Superior temporal gyrus (tissue), 1 donor: ENCODE data around the gene A3GALT2.

Source experiments
- DNase-seq: peaks from one replicate; pipeline ENCODE4 v3.0.0-alpha.2; 2016; ENCODE audit errors: extremely low spot score

The A3GALT2 gene

GRCh38 chr1:33272930-33273329 lies 48.0 kb downstream of the A3GALT2 start:
- DNase-seq = no peak

GRCh38 chr1:33272509-33272908 lies 48.4 kb downstream of the A3GALT2 start:
- DNase-seq = no peak

- DNase-seq = no peak
Measured at GRCh38 chr1:33271666-33272505, 49.0 kb downstream of the A3GALT2 start.

- no peak for DNase-seq
Measured at GRCh38 chr1:33270808-33271465, 50.0 kb downstream of the A3GALT2 start.

GRCh38 chr1:33270379-33270778 lies 50.5 kb downstream of the A3GALT2 start:
- no peak for DNase-seq

- DNase-seq = no peak
Measured at GRCh38 chr1:33269621-33270020, 51.3 kb downstream of the A3GALT2 start.

GRCh38 chr1:33268927-33269610 lies 51.8 kb downstream of the A3GALT2 start:
- DNase-seq = no peak

- DNase-seq = no peak
Measured at GRCh38 chr1:33268457-33268856, 52.4 kb downstream of the A3GALT2 start.

- no peak for DNase-seq
Measured at GRCh38 chr1:33267468-33268205, 53.3 kb downstream of the A3GALT2 start.

- DNase-seq = no peak
Measured at GRCh38 chr1:33266766-33267165, 54.1 kb downstream of the A3GALT2 start.

GRCh38 chr1:33265780-33266605 lies 54.9 kb downstream of the A3GALT2 start:
- no peak for DNase-seq

- no peak for DNase-seq
Measured at GRCh38 chr1:33263890-33264504, 56.9 kb downstream of the A3GALT2 start.

- DNase-seq = no peak
Measured at GRCh38 chr1:33261344-33261743, 59.6 kb downstream of the A3GALT2 start.

- DNase-seq = no peak
Measured at GRCh38 chr1:33260439-33260838, 60.5 kb downstream of the A3GALT2 start.

GRCh38 chr1:33259879-33260278 lies 61.0 kb downstream of the A3GALT2 start:
- DNase-seq = no peak

GRCh38 chr1:33258788-33259274 lies 62.1 kb downstream of the A3GALT2 start:
- DNase-seq = no peak

GRCh38 chr1:33257772-33258712 lies 62.9 kb downstream of the A3GALT2 start:
- DNase-seq = no peak

- DNase-seq = no peak
Measured at GRCh38 chr1:33257207-33257771, 63.6 kb downstream of the A3GALT2 start.
